ENCODE results near the gene UBE2Q1. TPM values are rescaled to one million over a fixed set of nuclear protein-coding genes. Genes with fewer than 3 reads are reported as not detected.
A peak's percentile ranks its signal among the peaks of the same experiment; 100 is the strongest.

UBE2Q1 gene
- polyA plus RNA-seq, 1 donor (not counting 4 experiments of a cell fraction or from before 2014, with no cell fraction given), result 17.6 TPM

GRCh38 chr1:154550070-154550469 is 8.4 kb downstream of the UBE2Q1 start:
- no peak overlapping the region for H3K4me2 ChIP-seq (ENCODE audit: control insufficient read depth, extremely low read depth, insufficient read depth, low read depth, low read length)
- H3K9me1 ChIP-seq (ENCODE audit: control insufficient read depth, extremely low read depth, insufficient read depth, low read length), result peaks cover 2% of the 10 kb centered on the region
- FAIRE-seq (no peak), DNase-seq (ENCODE audit: low read depth, low spot score) (no peak)
- TF ChIP-seq EZH2 (IDR thresholded peaks at IDR 0.05; ENCODE audit: low read length) (no peak), CTCF (optimal IDR thresholded peaks at IDR 0.05 in 1 of 3, IDR thresholded peaks at IDR 0.05 in 1 of 3, conservative IDR thresholded peaks at IDR 0.05 in 1 of 3; ENCODE audit: extremely low read depth in 1 of 3, insufficient read depth in 2 of 3, low read length in 3 of 3) (no peak)
- H3K9ac ChIP-seq (ENCODE audit: control insufficient read depth, extremely low read depth, insufficient read depth, low read length), result no peak overlapping the region
- dilution Hi-C loops (cut with MboI; ENCODE audit: extremely low pct_ligation_motif_present, low sequenced_read_pairs), result no loop called here
- no peaks in the 10 kb centered on the region for H3K79me2 ChIP-seq (ENCODE audit: control insufficient read depth, insufficient read depth, low read length)
- H3K9me3 ChIP-seq (ENCODE audit: control insufficient read depth, low read depth, low read length), result no peaks in the 10 kb centered on the region
- no peak overlapping the region for H3K4me3 ChIP-seq (ENCODE audit: control insufficient read depth in 2 of 3, extremely low read depth in 1 of 3, insufficient read depth in 2 of 3, low read depth in 1 of 3, low read length in 3 of 3)
- peaks cover 13% of the 10 kb centered on the region for H3K4me1 ChIP-seq (ENCODE audit: control insufficient read depth, extremely low read depth, insufficient read depth, low read length)
- H3K36me3 ChIP-seq (ENCODE audit: control insufficient read depth in 2 of 2, extremely low read depth in 1 of 2, insufficient read depth in 2 of 2, low read length in 2 of 2), result peaks cover 41 to 63% of the 10 kb centered on the region in 2 experiments
- no peak overlapping the region for H2AFZ ChIP-seq (ENCODE audit: control insufficient read depth, low read length)
- H3K27me3 ChIP-seq (ENCODE audit: control insufficient read depth, extremely low read depth, insufficient read depth, low read length), result no peaks in the 10 kb centered on the region
- no peaks in the 10 kb centered on the region for H4K20me1 ChIP-seq (ENCODE audit: control insufficient read depth, extremely low read depth, insufficient read depth, low read length)
- no peak overlapping the region for H3K27ac ChIP-seq (ENCODE audit: control insufficient read depth, insufficient read depth, low read length)

- Histone ChIP-seq H3K36me3 (ENCODE audit: control insufficient read depth in 2 of 2, extremely low read depth in 1 of 2, insufficient read depth in 2 of 2, low read length in 2 of 2) (peaks cover 36 to 57% of the 10 kb centered on the region in 2 experiments), H3K27ac (ENCODE audit: control insufficient read depth, insufficient read depth, low read length) (no peak overlapping the region), H3K4me2 (ENCODE audit: control insufficient read depth, extremely low read depth, insufficient read depth, low read depth, low read length) (no peak overlapping the region), H3K79me2 (ENCODE audit: control insufficient read depth, insufficient read depth, low read length) (no peaks in the 10 kb centered on the region), H4K20me1 (ENCODE audit: control insufficient read depth, extremely low read depth, insufficient read depth, low read length) (no peaks in the 10 kb centered on the region), H3K4me1 (ENCODE audit: control insufficient read depth, extremely low read depth, insufficient read depth, low read length) (peaks cover 13% of the 10 kb centered on the region), H3K4me3 (ENCODE audit: control insufficient read depth in 2 of 3, extremely low read depth in 1 of 3, insufficient read depth in 2 of 3, low read depth in 1 of 3, low read length in 3 of 3) (no peak overlapping the region), H3K27me3 (ENCODE audit: control insufficient read depth, extremely low read depth, insufficient read depth, low read length) (peaks cover 4% of the 10 kb centered on the region), H3K9me1 (ENCODE audit: control insufficient read depth, extremely low read depth, insufficient read depth, low read length) (peaks cover 2% of the 10 kb centered on the region), H3K9ac (ENCODE audit: control insufficient read depth, extremely low read depth, insufficient read depth, low read length) (no peak overlapping the region), H3K9me3 (ENCODE audit: control insufficient read depth, low read depth, low read length) (no peaks in the 10 kb centered on the region), H2AFZ (ENCODE audit: control insufficient read depth, low read length) (no peak overlapping the region)
- no peak for TF ChIP-seq EZH2 (IDR thresholded peaks at IDR 0.05; ENCODE audit: low read length)
- no peak for TF ChIP-seq CTCF (optimal IDR thresholded peaks at IDR 0.05 in 1 of 3, IDR thresholded peaks at IDR 0.05 in 1 of 3, conservative IDR thresholded peaks at IDR 0.05 in 1 of 3; ENCODE audit: extremely low read depth in 1 of 3, insufficient read depth in 2 of 3, low read length in 3 of 3)
- no peak for DNase-seq (ENCODE audit: low read depth, low spot score)
- dilution Hi-C loops (cut with MboI; ENCODE audit: extremely low pct_ligation_motif_present, low sequenced_read_pairs), result no loop called here
- FAIRE-seq, result peak; percentile 67
Observed at GRCh38 chr1:154549202-154549770, 9.2 kb downstream of the UBE2Q1 start.

Measured in keratinocyte (primary cell).